B cell (primary cell): Measurements from ENCODE around the gene CDX4. TPM values are rescaled to one million over a fixed set of nuclear protein-coding genes. Genes with fewer than 3 reads are reported as not detected.

Source experiments
- ATAC-seq: fragments of 200-7000 bp; cut with Tn5 transposase; one replicate; pipeline ENCODE4 v1.10.0; 2021; ENCODE audit warnings: low read depth, mild to moderate bottlenecking, moderate number of reproducible peaks, moderate library complexity
- CTCF ChIA-PET: fragments of 350-600 bp; sonication (Branson Sonifier 250); formaldehyde crosslinking; loops from one replicate; lab custom pipeline; 2021; ENCODE audit warnings: antibody characterized with exemption, inconsistent platforms; lab: Charles Lee
- POLR2A ChIA-PET: fragments of 350-600 bp; sonication (Branson Sonifier 250); formaldehyde crosslinking; loops from one replicate; lab custom pipeline; 2021; ENCODE audit warnings: antibody characterized with exemption; lab: Charles Lee
- DNase-seq: peaks from one replicate; pipeline ENCODE4 v3.0.0; 2013
- H2AFZ ChIP-seq: 2 replicates; pipeline ENCODE4 v1.6.1; 2012; ENCODE audit warnings: mild to moderate bottlenecking, low read depth, low read length; ENCODE audit not compliant: insufficient read depth, poor library complexity, severe bottlenecking
- H3K27ac ChIP-seq, 2 donors: 1 replicate in 1 of 2; 2 replicates in 1 of 2; pipeline ENCODE4 v1.5.1; 2012 to 2013; ENCODE audit warnings: low read length in 2 of 2, mild to moderate bottlenecking in 2 of 2, moderate library complexity in 1 of 2
- H3K27me3 ChIP-seq, 4 experiments: fragments of 200-600 bp in 1 of 4; sonication (generic) in 1 of 4; replicated peaks in 1 of 4; 1 replicate in 2 of 4; 2 replicates in 2 of 4; pipeline versions ENCODE4 v1.6.1 to v1.7.0; 2013 to 2016; ENCODE audit warnings: low read length in 3 of 4, mild to moderate bottlenecking in 2 of 4, mixed read lengths in 1 of 4, moderate library complexity in 1 of 4; ENCODE audit not compliant: insufficient read depth in 4 of 4, control insufficient read depth in 3 of 4; ENCODE audit errors: control extremely low read depth in 1 of 4
- H3K36me3 ChIP-seq, 2 experiments: replicated peaks in 1 of 2; 1 replicate in 1 of 2; 2 replicates in 1 of 2; pipeline versions ENCODE4 v1.6.1 to v1.7.1; 2013; ENCODE audit warnings: low read length in 1 of 2; ENCODE audit not compliant: insufficient read depth in 2 of 2, control insufficient read depth in 1 of 2; ENCODE audit errors: control extremely low read depth in 1 of 2, extremely low read depth in 1 of 2
- H3K4me1 ChIP-seq, 2 donors: fragments of 200-600 bp in 1 of 2; sonication (generic) in 1 of 2; 1 replicate in 1 of 2; 2 replicates in 1 of 2; pipeline versions ENCODE4 v1.5.1 to v1.6.1; 2013 to 2017; ENCODE audit warnings: low read length in 2 of 2; ENCODE audit not compliant: control insufficient read depth in 2 of 2, insufficient read depth in 2 of 2
- H3K4me2 ChIP-seq: replicated peaks from 2 replicates; pipeline ENCODE3; 2012; ENCODE audit warnings: mild to moderate bottlenecking, low read depth, low read length; ENCODE audit not compliant: poor library complexity, severe bottlenecking
- H3K4me3 ChIP-seq, 5 experiments: fragments of 200-600 bp in 1 of 5; sonication (generic) in 1 of 5; 1 replicate in 3 of 5; 2 replicates in 2 of 5; pipeline versions ENCODE4 v1.5.1 to v1.7.0; 2011 to 2016; ENCODE audit warnings: low read length in 4 of 5, mild to moderate bottlenecking in 4 of 5, low read depth in 2 of 5, control low read depth in 1 of 5, moderate library complexity in 1 of 5; ENCODE audit not compliant: insufficient read depth in 1 of 5; ENCODE audit errors: control extremely low read depth in 1 of 5, extremely low read depth in 1 of 5
- H3K79me2 ChIP-seq: fragments of 200-600 bp; sonication (generic); one replicate; pipeline ENCODE4 v1.6.0; 2016; ENCODE audit warnings: low read length; ENCODE audit not compliant: control insufficient read depth, insufficient read depth
- H3K9ac ChIP-seq: fragments of 200-600 bp; sonication (generic); 2 replicates; pipeline ENCODE4 v1.6.1; 2017; ENCODE audit warnings: mild to moderate bottlenecking, low read length, moderate library complexity
- H3K9me3 ChIP-seq, 3 donors: one replicate each; pipeline versions ENCODE4 v1.6.1 to v1.7.1; 2013; ENCODE audit warnings: low read length in 2 of 3; ENCODE audit not compliant: control insufficient read depth in 2 of 3, insufficient read depth in 1 of 3; ENCODE audit errors: control extremely low read depth in 1 of 3
- H4K20me1 ChIP-seq: 2 replicates; pipeline ENCODE4 v1.6.0; 2012; ENCODE audit warnings: mild to moderate bottlenecking, low read length; ENCODE audit not compliant: insufficient read depth, control insufficient read depth, poor library complexity, severe bottlenecking
- H3K27ac Mint-ChIP-seq: one replicate; pipeline ENCODE4 v1.8.0; 2021; ENCODE audit warnings: mixed read lengths
- H3K27me3 Mint-ChIP-seq: one replicate; pipeline ENCODE4 v1.8.0; 2021; ENCODE audit warnings: mixed read lengths
- H3K4me1 Mint-ChIP-seq: one replicate; pipeline ENCODE4 v1.8.0; 2021; ENCODE audit warnings: mixed read lengths
- H3K4me3 Mint-ChIP-seq: one replicate; pipeline ENCODE4 v1.8.0; 2021; ENCODE audit warnings: mixed read lengths
- H3K9me3 Mint-ChIP-seq: one replicate; pipeline ENCODE4 v1.8.0; 2022; ENCODE audit warnings: mixed read lengths; ENCODE audit not compliant: insufficient read depth
- EZH2 ChIP-seq: IDR thresholded peaks from 2 replicates; pipeline ENCODE4 v1.6.1; 2012; ENCODE audit warnings: borderline replicate concordance, low read depth, mild to moderate bottlenecking, moderate library complexity, low read length; ENCODE audit not compliant: insufficient read depth, poor library complexity, severe bottlenecking
- WGBS: methylation state at CpG from one replicate; pipeline ENCODE4 v1.1.5; 2013; ENCODE audit warnings: missing lambda C conversion rate; ENCODE audit not compliant: insufficient coverage; 5-methylcytosine and 5-hydroxymethylcytosine counted together
- intact Hi-C: fragments of 100-400 bp; cut with micrococcal nuclease; formaldehyde crosslinking; loops from one replicate; pipeline ENCODE4 v1.10.0; 2022
- polyA minus RNA-seq: library from RNA; depleted of rRNA, polyadenylated mRNA; stranded (reverse); fragments of >200 nt; gene quantifications from 2 replicates; pipeline ENCODE4 v1.2.3, GENCODE V29; 2012
- polyA plus RNA-seq: library from polyadenylated mRNA; depleted of rRNA; stranded (reverse); fragments of >200 nt; gene quantifications from 2 replicates; pipeline ENCODE4 v1.2.3, GENCODE V29; 2012
- total RNA-seq, 2 donors: library from RNA; stranded (reverse); fragments of 120-200 nt in 1 of 2; gene quantifications; 1 replicate in 1 of 2; 2 replicates in 1 of 2; pipeline versions ENCODE4 v1.2.3 to v1.2.4, GENCODE V29; 2013 to 2022
- TF ChIP-seq, protein P1 (sequence below): fragments of 200-600 bp; IDR thresholded peaks from one replicate; pipeline ENCODE4 v1.8.0; 2022; ENCODE audit warnings: antibody characterized with exemption, mild to moderate bottlenecking

CDX4 gene, protein sequence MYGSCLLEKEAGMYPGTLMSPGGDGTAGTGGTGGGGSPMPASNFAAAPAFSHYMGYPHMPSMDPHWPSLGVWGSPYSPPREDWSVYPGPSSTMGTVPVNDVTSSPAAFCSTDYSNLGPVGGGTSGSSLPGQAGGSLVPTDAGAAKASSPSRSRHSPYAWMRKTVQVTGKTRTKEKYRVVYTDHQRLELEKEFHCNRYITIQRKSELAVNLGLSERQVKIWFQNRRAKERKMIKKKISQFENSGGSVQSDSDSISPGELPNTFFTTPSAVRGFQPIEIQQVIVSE
- not detected in 2 replicates for total RNA-seq
- not detected for total RNA-seq (2013)
- polyA plus RNA-seq, result not detected in 2 replicates
- not detected in 2 replicates for polyA minus RNA-seq

DNA sequence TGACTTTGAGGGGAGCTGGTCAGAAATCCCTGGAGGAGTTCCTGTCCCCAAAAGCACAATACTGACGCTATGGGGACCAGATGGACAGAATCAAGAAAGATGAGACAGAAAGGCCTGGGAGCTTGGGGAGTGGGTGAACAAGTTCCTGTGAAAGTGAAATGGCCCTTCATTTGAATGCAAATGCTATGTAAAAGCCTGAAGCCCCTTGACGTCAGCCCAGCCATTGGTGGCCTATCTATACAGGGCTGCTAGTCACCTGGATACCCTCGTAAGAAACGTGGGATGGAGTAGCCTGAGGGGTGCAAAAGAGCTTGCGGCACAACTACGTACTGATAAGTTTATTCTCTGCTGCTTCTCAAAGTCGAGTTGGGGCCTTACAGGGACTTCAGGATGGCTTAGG is at the start of gene CDX4:
Gene CDX4, plus strand, starts transcription at position 223 of the 400 bp plus-strand sequence. CDS start 201 bp downstream, outside the sequence.
- no peak within 1 kb of the TSS for H3K9ac ChIP-seq
- TF ChIP-seq EZH2, result no peak
- TF ChIP-seq, protein P1, sequence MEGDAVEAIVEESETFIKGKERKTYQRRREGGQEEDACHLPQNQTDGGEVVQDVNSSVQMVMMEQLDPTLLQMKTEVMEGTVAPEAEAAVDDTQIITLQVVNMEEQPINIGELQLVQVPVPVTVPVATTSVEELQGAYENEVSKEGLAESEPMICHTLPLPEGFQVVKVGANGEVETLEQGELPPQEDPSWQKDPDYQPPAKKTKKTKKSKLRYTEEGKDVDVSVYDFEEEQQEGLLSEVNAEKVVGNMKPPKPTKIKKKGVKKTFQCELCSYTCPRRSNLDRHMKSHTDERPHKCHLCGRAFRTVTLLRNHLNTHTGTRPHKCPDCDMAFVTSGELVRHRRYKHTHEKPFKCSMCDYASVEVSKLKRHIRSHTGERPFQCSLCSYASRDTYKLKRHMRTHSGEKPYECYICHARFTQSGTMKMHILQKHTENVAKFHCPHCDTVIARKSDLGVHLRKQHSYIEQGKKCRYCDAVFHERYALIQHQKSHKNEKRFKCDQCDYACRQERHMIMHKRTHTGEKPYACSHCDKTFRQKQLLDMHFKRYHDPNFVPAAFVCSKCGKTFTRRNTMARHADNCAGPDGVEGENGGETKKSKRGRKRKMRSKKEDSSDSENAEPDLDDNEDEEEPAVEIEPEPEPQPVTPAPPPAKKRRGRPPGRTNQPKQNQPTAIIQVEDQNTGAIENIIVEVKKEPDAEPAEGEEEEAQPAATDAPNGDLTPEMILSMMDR, result no peak
- no peak within 1 kb of the TSS for H3K4me2 ChIP-seq
- no peak within 1 kb of the TSS for H3K27ac ChIP-seq
- Mint-ChIP-seq H3K27ac (no peak within 1 kb of the TSS), H3K4me1 (no peaks in the 10 kb centered on the region), H3K9me3 (no peaks in the 10 kb centered on the region), H3K27me3 (peaks cover 16% of the 10 kb centered on the region), H3K4me3 (no peak within 1 kb of the TSS)
- DNase-seq, result no peak
- H3K9me3 ChIP-seq, result peaks cover 0 to 14% (median 0%) of the 10 kb centered on the region in 3 donors
- no peaks in the 10 kb centered on the region for H3K36me3 ChIP-seq
- peaks cover 0 to 11% (median 4%) of the 10 kb centered on the region in 4 experiments for H3K27me3 ChIP-seq
- 31% methylated on average over 5 of the region's 7 CpGs for WGBS
- intact Hi-C loops, result no loop called here
- H3K4me1 ChIP-seq, result no peaks in the 10 kb centered on the region
- CTCF ChIA-PET, result no interaction called here
- ATAC-seq, result no peak
- no peaks in the 10 kb centered on the region for H3K79me2 ChIP-seq
- POLR2A ChIA-PET, result no interaction called here
- no peaks in the 10 kb centered on the region for H4K20me1 ChIP-seq
- H3K4me3 ChIP-seq, result no peak within 1 kb of the TSS
- H2AFZ ChIP-seq, result no peak within 1 kb of the TSS

DNA sequence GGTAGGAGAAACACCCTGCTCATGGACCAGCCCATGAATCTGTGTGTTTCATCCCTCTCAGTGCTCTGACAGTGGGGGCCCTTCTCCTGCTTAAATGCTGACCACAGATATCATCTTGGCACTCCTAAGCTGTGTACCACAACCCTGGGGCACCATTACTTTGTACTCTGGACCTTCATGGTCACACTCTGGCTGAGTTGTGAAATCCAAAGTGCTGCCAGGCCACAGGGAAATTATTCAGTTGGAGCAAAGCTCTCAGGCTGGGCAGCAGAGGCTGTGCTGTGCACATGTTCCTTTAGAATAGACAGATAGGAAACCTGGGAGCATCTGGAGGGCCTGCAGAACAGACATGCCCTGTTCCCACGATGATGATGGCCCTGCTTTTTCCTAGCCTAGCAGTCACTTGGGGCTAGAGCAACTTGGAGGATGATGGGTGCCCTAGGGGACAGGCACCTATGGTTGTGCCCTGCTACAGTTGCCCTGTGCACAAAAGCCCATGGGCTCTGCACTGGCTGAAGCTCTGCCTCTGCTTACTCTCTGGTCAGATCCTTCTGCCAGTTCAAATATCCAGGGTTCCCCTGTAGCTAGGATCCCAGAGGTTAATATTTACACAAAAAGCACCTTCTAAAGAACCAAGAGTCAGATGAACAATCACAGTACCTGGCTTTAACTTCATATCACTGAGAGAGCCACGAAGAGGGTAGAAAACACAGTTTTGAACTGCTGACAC is 48.5 kb upstream of the CDX4 start:
- 40% methylated on average over 1 of the region's 2 CpGs for WGBS
- Mint-ChIP-seq H3K4me1 (no peaks in the 10 kb centered on the region), H3K4me3 (no peak overlapping the region), H3K27me3 (peaks cover 3% of the 10 kb centered on the region), H3K9me3 (no peaks in the 10 kb centered on the region), H3K27ac (no peak overlapping the region)
- Histone ChIP-seq H3K4me1 (no peaks in the 10 kb centered on the region), H3K4me2 (no peak overlapping the region), H4K20me1 (no peaks in the 10 kb centered on the region), H3K9ac (no peak overlapping the region), H2AFZ (no peak overlapping the region), H3K4me3 (no peak overlapping the region), H3K79me2 (no peaks in the 10 kb centered on the region), H3K27ac (no peak overlapping the region), H3K9me3 (no peaks in the 10 kb centered on the region), H3K27me3 (no peaks in the 10 kb centered on the region), H3K36me3 (no peaks in the 10 kb centered on the region)
- ATAC-seq (no peak), DNase-seq (no peak)
- no peak for TF ChIP-seq EZH2
- TF ChIP-seq, protein P1, result no peak
- intact Hi-C loops, result no loop called here
- CTCF ChIA-PET, result no interaction called here
- POLR2A ChIA-PET, result no interaction called here
